WTC11 (cell line): ENCODE results near the gene FYN. TPM values are rescaled to one million over a fixed set of nuclear protein-coding genes. Genes with fewer than 3 reads are reported as not detected.

Experiments
- ATAC-seq: fragments of 200-7000 bp; cut with Tn5 transposase; 2 replicates; pipeline ENCODE4 v1.10.0; 2021; ENCODE audit warnings: mild to moderate bottlenecking, moderate library complexity
- CTCF ChIA-PET: fragments of 300-600 bp; sonication (Branson Sonifier 250); formaldehyde crosslinking; loops from one replicate; lab custom pipeline; 2021; ENCODE audit warnings: antibody characterized with exemption; lab: Charles Lee
- POLR2A ChIA-PET: fragments of 350-600 bp; sonication (Branson Sonifier 250); formaldehyde crosslinking; loops from one replicate; lab custom pipeline; 2021; ENCODE audit warnings: antibody characterized with exemption; lab: Charles Lee
- DNase-seq: peaks from one replicate; pipeline ENCODE4 v3.0.0; 2021; ENCODE audit warnings: low spot score
- H3K27ac Mint-ChIP-seq: 2 replicates; pipeline ENCODE4 v1.8.0; 2021; ENCODE audit warnings: mixed read lengths
- H3K27me3 Mint-ChIP-seq: 2 replicates; pipeline ENCODE4 v1.8.0; 2021; ENCODE audit warnings: low read depth, mild to moderate bottlenecking, moderate library complexity, mixed read lengths
- H3K36me3 Mint-ChIP-seq: 2 replicates; pipeline ENCODE4 v1.8.0; 2021; ENCODE audit warnings: mixed read lengths
- H3K4me1 Mint-ChIP-seq: 2 replicates; pipeline ENCODE4 v1.8.0; 2022; ENCODE audit warnings: mixed read lengths
- H3K4me3 Mint-ChIP-seq: 2 replicates; pipeline ENCODE4 v1.8.0; 2021; ENCODE audit warnings: mild to moderate bottlenecking, moderate library complexity, mixed read lengths
- H3K9me3 Mint-ChIP-seq: 2 replicates; pipeline ENCODE4 v1.8.0; 2021; ENCODE audit warnings: mixed read lengths
- EMX1 ChIP-seq: fragments of 250-450 bp; sonication (Bioruptor Pico); IDR thresholded peaks from 2 replicates; pipeline ENCODE4 v1.8.0; 2021; ENCODE audit warnings: mild to moderate bottlenecking
- FOXK1 ChIP-seq: sonication (generic); formaldehyde crosslinking; IDR thresholded peaks from 2 replicates; pipeline ENCODE4 v1.8.0; 2022; ENCODE audit warnings: mild to moderate bottlenecking, moderate library complexity, missing genetic modification reagents
- GABPB1 ChIP-seq: sonication (generic); formaldehyde crosslinking; IDR thresholded peaks from 2 replicates; pipeline ENCODE4 v1.8.1; 2023; ENCODE audit warnings: mild to moderate bottlenecking, missing genetic modification reagents
- GRHL2 ChIP-seq: fragments of 250-450 bp; sonication (Bioruptor Pico); IDR thresholded peaks from 2 replicates; pipeline ENCODE4 v1.8.0; 2022; ENCODE audit warnings: mild to moderate bottlenecking, moderate library complexity; ENCODE audit not compliant: insufficient replicate concordance, severe bottlenecking
- HMGA2 ChIP-seq: fragments of 250-450 bp; sonication (Bioruptor Pico); IDR thresholded peaks from 2 replicates; pipeline ENCODE4 v1.4.0; 2021; ENCODE audit warnings: mild to moderate bottlenecking, moderate library complexity
- IRF2 ChIP-seq: sonication (generic); formaldehyde crosslinking; IDR thresholded peaks from 2 replicates; pipeline ENCODE4 v1.8.0; 2022; ENCODE audit warnings: low read depth, missing genetic modification reagents, borderline replicate concordance
- RORB ChIP-seq: fragments of 250-450 bp; sonication (Bioruptor Pico); IDR thresholded peaks from 2 replicates; pipeline ENCODE4 v1.9.0; 2021; ENCODE audit warnings: mild to moderate bottlenecking
- SMAD3 ChIP-seq: sonication (generic); formaldehyde crosslinking; IDR thresholded peaks from 2 replicates; pipeline ENCODE4 v1.8.0; 2022; ENCODE audit warnings: missing genetic modification reagents, mild to moderate bottlenecking, borderline replicate concordance
- SMAD4 ChIP-seq: sonication (generic); formaldehyde crosslinking; IDR thresholded peaks from 2 replicates; pipeline ENCODE4 v1.8.0; 2022; ENCODE audit warnings: mild to moderate bottlenecking, missing genetic modification reagents
- ZNF317 ChIP-seq: sonication (generic); formaldehyde crosslinking; IDR thresholded peaks from 2 replicates; pipeline ENCODE4 v1.8.1; 2023; ENCODE audit warnings: low read depth, mild to moderate bottlenecking, moderate library complexity, missing genetic modification reagents, borderline replicate concordance
- ZNF423 ChIP-seq: fragments of 250-450 bp; sonication (Bioruptor Pico); IDR thresholded peaks from 2 replicates; pipeline ENCODE4 v2.1.2; 2022; ENCODE audit warnings: mild to moderate bottlenecking, moderate library complexity
- ZNF671 ChIP-seq: fragments of 250-450 bp; sonication (Bioruptor Pico); IDR thresholded peaks from 2 replicates; pipeline ENCODE4 v1.8.0; 2021; ENCODE audit warnings: mild to moderate bottlenecking
- total RNA-seq: library from RNA; stranded (reverse); gene quantifications from 3 replicates; pipeline ENCODE4 v1.2.3, GENCODE V29; 2021
- TF ChIP-seq, protein P1 (sequence below): sonication (generic); formaldehyde crosslinking; IDR thresholded peaks from 2 replicates; pipeline ENCODE4 v1.8.1; 2022; ENCODE audit warnings: low read depth, missing genetic modification reagents, borderline replicate concordance
- TF ChIP-seq, protein P2 (sequence below): fragments of 250-450 bp; sonication (Bioruptor Pico); IDR thresholded peaks from 2 replicates; pipeline ENCODE4 v1.9.0; 2021; ENCODE audit warnings: moderate library complexity, mild to moderate bottlenecking, inconsistent platforms, borderline replicate concordance
- TF ChIP-seq, protein P3 (sequence below): sonication (generic); formaldehyde crosslinking; IDR thresholded peaks from 2 replicates; pipeline ENCODE4 v1.8.1; 2022; ENCODE audit warnings: missing genetic modification reagents, borderline replicate concordance
- TF ChIP-seq, protein P4 (sequence below): fragments of 250-450 bp; sonication (Bioruptor Pico); IDR thresholded peaks from 2 replicates; pipeline ENCODE4 v1.9.0; 2021; ENCODE audit warnings: mild to moderate bottlenecking
- TF ChIP-seq, protein P5 (sequence below): fragments of 250-450 bp; sonication (Bioruptor Pico); IDR thresholded peaks from 2 replicates; pipeline ENCODE4 v1.8.0; 2021; ENCODE audit warnings: mild to moderate bottlenecking

The FYN gene
- total RNA-seq, 1 experiment from 2014 or later: 63.9 TPM

DNA sequence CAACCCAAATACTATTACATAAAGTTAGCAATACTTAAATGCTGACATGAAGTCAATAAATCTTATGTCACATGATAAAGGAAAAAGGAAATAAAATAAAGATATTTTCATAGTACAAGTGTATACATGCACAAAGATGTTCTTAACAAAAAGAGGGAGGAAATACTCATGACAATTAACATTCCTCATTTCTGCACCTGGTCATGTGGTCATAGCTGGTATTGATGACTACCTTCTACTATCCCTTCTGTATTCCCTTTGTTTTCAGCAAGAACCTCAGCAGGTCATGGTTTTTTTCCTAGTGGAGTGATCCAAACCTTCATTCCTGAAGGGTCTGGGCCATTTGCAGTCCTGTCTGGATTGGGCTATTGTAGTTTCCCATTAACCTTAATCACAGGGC is 43.5 kb upstream of the FYN start:
- no peak for ATAC-seq
- TF ChIP-seq, protein P1, sequence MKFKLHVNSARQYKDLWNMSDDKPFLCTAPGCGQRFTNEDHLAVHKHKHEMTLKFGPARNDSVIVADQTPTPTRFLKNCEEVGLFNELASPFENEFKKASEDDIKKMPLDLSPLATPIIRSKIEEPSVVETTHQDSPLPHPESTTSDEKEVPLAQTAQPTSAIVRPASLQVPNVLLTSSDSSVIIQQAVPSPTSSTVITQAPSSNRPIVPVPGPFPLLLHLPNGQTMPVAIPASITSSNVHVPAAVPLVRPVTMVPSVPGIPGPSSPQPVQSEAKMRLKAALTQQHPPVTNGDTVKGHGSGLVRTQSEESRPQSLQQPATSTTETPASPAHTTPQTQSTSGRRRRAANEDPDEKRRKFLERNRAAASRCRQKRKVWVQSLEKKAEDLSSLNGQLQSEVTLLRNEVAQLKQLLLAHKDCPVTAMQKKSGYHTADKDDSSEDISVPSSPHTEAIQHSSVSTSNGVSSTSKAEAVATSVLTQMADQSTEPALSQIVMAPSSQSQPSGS: no peak
- TF ChIP-seq, protein P2, sequence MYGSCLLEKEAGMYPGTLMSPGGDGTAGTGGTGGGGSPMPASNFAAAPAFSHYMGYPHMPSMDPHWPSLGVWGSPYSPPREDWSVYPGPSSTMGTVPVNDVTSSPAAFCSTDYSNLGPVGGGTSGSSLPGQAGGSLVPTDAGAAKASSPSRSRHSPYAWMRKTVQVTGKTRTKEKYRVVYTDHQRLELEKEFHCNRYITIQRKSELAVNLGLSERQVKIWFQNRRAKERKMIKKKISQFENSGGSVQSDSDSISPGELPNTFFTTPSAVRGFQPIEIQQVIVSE (CRISPR knock-in tag): no peak
- TF ChIP-seq, protein P3, sequence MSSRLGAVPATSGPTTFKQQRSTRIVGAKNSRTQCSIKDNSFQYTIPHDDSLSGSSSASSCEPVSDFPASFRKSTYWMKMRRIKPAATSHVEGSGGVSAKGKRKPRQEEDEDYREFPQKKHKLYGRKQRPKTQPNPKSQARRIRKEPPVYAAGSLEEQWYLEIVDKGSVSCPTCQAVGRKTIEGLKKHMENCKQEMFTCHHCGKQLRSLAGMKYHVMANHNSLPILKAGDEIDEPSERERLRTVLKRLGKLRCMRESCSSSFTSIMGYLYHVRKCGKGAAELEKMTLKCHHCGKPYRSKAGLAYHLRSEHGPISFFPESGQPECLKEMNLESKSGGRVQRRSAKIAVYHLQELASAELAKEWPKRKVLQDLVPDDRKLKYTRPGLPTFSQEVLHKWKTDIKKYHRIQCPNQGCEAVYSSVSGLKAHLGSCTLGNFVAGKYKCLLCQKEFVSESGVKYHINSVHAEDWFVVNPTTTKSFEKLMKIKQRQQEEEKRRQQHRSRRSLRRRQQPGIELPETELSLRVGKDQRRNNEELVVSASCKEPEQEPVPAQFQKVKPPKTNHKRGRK: no peak
- TF ChIP-seq ZNF423 (CRISPR knock-in tag) (no peak), RORB (CRISPR knock-in tag) (no peak)
- TF ChIP-seq, protein P4, sequence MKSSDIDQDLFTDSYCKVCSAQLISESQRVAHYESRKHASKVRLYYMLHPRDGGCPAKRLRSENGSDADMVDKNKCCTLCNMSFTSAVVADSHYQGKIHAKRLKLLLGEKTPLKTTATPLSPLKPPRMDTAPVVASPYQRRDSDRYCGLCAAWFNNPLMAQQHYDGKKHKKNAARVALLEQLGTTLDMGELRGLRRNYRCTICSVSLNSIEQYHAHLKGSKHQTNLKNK (CRISPR knock-in tag): no peak
- no peak for DNase-seq

DNA sequence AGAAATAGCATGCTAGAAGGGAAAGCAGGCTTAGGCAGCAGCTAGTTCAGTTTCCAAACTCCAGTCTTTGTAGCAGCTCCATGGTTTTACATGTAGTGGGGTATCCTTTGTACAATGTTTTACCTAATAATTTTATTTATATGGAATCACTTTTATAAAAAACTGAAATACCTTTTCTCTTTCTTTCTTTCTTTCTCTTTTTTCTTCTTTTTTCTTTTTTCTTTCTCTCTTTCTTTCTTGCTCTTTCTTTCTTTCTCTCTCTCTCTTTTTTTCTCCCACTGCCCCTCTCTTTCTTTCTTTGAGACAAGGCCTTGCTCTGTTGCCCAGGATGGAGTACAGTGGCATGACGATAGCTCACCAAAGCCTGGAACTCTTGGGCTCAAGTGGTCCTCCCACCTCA is 41.4 kb upstream of the FYN start:
- ATAC-seq: no peak
- peaks cover 8% of the 10 kb centered on the region for H3K27me3 Mint-ChIP-seq
- no peak overlapping the region for H3K27ac Mint-ChIP-seq
- H3K4me3 Mint-ChIP-seq: no peak overlapping the region
- H3K9me3 Mint-ChIP-seq: peaks cover 3% of the 10 kb centered on the region; the same call in 1 of the 2 replicates
- CTCF ChIA-PET: no interaction called here
- TF ChIP-seq SMAD3 (CRISPR knock-in tag) (no peak), EMX1 (CRISPR knock-in tag) (no peak), ZNF671 (CRISPR knock-in tag) (no peak)
- TF ChIP-seq, protein P5, sequence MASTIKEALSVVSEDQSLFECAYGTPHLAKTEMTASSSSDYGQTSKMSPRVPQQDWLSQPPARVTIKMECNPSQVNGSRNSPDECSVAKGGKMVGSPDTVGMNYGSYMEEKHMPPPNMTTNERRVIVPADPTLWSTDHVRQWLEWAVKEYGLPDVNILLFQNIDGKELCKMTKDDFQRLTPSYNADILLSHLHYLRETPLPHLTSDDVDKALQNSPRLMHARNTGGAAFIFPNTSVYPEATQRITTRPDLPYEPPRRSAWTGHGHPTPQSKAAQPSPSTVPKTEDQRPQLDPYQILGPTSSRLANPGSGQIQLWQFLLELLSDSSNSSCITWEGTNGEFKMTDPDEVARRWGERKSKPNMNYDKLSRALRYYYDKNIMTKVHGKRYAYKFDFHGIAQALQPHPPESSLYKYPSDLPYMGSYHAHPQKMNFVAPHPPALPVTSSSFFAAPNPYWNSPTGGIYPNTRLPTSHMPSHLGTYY (CRISPR knock-in tag): no peak
- H3K36me3 Mint-ChIP-seq: no peaks in the 10 kb centered on the region
- DNase-seq: no peak
- H3K4me1 Mint-ChIP-seq: peaks cover 5% of the 10 kb centered on the region
- POLR2A ChIA-PET: no interaction called here

More for the DNA sequence above, 43.5 kb upstream of the FYN start:
- ChIA-PET POLR2A (no interaction called here), CTCF (no interaction called here)
- H3K36me3 Mint-ChIP-seq: no peaks in the 10 kb centered on the region
- H3K27me3 Mint-ChIP-seq: peaks cover 13% of the 10 kb centered on the region
- H3K27ac Mint-ChIP-seq: no peak overlapping the region
- H3K4me3 Mint-ChIP-seq: no peak overlapping the region
- peaks cover 3% of the 10 kb centered on the region; the same call in 1 of the 2 replicates for H3K9me3 Mint-ChIP-seq
- peaks cover 22% of the 10 kb centered on the region for H3K4me1 Mint-ChIP-seq

DNA sequence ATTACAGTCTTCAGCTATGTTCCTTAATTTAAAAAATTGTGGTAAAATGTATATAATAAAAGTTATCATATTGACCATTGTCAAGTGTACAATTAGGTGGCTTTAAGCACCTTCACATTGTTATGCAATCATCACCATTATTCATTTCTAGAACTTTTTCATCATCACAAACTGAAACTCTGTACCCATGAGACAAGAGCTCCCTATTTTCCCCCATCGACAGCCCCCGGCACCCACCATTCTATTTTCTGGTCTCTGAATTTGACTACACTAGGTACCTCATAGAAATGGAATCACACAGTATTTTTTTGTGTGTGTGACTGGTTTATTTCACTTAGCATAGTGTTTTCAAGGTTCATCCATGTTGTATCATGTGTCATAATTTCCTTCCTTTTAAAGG is 39.7 kb upstream of the FYN start:
- Mint-ChIP-seq H3K4me3 (no peak overlapping the region), H3K4me1 (peaks cover 18% of the 10 kb centered on the region), H3K27ac (no peak overlapping the region), H3K9me3 (peaks cover 3% of the 10 kb centered on the region; the same call in 1 of the 2 replicates), H3K36me3 (no peaks in the 10 kb centered on the region), H3K27me3 (peaks cover 7% of the 10 kb centered on the region)
- DNase-seq: no peak
- TF ChIP-seq GABPB1 (no peak), GRHL2 (CRISPR knock-in tag) (no peak), HMGA2 (no peak), IRF2 (CRISPR knock-in tag) (no peak), FOXK1 (CRISPR knock-in tag) (no peak), ZNF317 (no peak), SMAD4 (CRISPR knock-in tag) (no peak)
- CTCF ChIA-PET: no interaction called here
- no peak for ATAC-seq
- POLR2A ChIA-PET: no interaction called here
